Type B pancreatic cell (in vitro differentiated cells): ENCODE data around the gene PHPT1. TPM values are rescaled to one million over a fixed set of nuclear protein-coding genes. Genes with fewer than 3 reads are reported as not detected.
"Not testable (repeated sequence)": the region's sequence is repeated elsewhere in the genome, so short reads cannot be mapped to it uniquely, and the experiment has no call there.

ENCODE experiments used
- DNase-seq: peaks from one replicate; pipeline ENCODE4 v3.0.0; 2021; ENCODE audit warnings: mixed read lengths; ENCODE audit not compliant: unreplicated experiment; ENCODE audit errors: extremely low spot score
- H3K27ac Mint-ChIP-seq: 2 replicates; pipeline ENCODE4 v1.8.0; 2021; ENCODE audit warnings: mild to moderate bottlenecking, mixed read lengths
- H3K27me3 Mint-ChIP-seq: 2 replicates; pipeline ENCODE4 v1.8.0; 2021; ENCODE audit warnings: mixed read lengths
- H3K36me3 Mint-ChIP-seq: 2 replicates; pipeline ENCODE4 v1.8.0; 2021; ENCODE audit warnings: mixed read lengths
- H3K4me1 Mint-ChIP-seq: one replicate; pipeline ENCODE4 v1.8.0; 2021; ENCODE audit warnings: mixed read lengths; ENCODE audit not compliant: unreplicated experiment
- H3K4me3 Mint-ChIP-seq: 2 replicates; pipeline ENCODE4 v1.8.0; 2021; ENCODE audit warnings: mild to moderate bottlenecking, mixed read lengths
- H3K9me3 Mint-ChIP-seq: 2 replicates; pipeline ENCODE4 v1.8.0; 2021; ENCODE audit warnings: mixed read lengths
- CTCF ChIP-seq: fragments of 200-600 bp; sonication (generic); conservative IDR thresholded peaks from 2 replicates; pipeline ENCODE4 v1.5.0; 2021; ENCODE audit warnings: antibody characterized with exemption, mild to moderate bottlenecking
- long read RNA-seq: library from polyadenylated mRNA; unstranded; transcript quantifications from one replicate; pipeline ENCODE4 v2.0.0, GENCODE V29; 2020
- total RNA-seq: library from RNA; stranded (reverse); gene quantifications from 2 replicates; pipeline ENCODE4 v1.2.1, GENCODE V29; 2021; ENCODE audit warnings: low replicate concordance

Gene PHPT1
- total RNA-seq, result 176 and 199 TPM in 2 replicates
- long read RNA-seq, transcript PHPT1-201 (3 exons, 890 nt), result major isoform, 74 of 78 reads
- long read RNA-seq, partial matches to known transcripts, result 0 of 78 reads
- long read RNA-seq, other reads (novel, unspliced or antisense), result 2 of 78 reads

GRCh38 chr9:136849038-136849959 is at the start of gene PHPT1:
PHPT1 (plus strand) TSS chr9:136849409; CDS start chr9:136849431, 22 bp downstream.
- H3K4me1 Mint-ChIP-seq, result no peaks in the 10 kb centered on the region

GRCh38 chr9:136799854-136800657 is 49.2 kb upstream of the PHPT1 start:
- H3K9me3 Mint-ChIP-seq, result no peaks in the 10 kb centered on the region
- peak; percentile 81 for DNase-seq
- H3K27ac Mint-ChIP-seq, result peak overlapping the region; percentile 83
- no peak for TF ChIP-seq CTCF
- peaks cover 11% of the 10 kb centered on the region for H3K27me3 Mint-ChIP-seq
- H3K36me3 Mint-ChIP-seq, result no peaks in the 10 kb centered on the region
- H3K4me3 Mint-ChIP-seq, result peak overlapping the region; percentile 92
- peaks cover 19% of the 10 kb centered on the region for H3K4me1 Mint-ChIP-seq

More at GRCh38 chr9:136849038-136849959, at the start of gene PHPT1:
- peak within 1 kb of the TSS; percentile 94 for H3K4me3 Mint-ChIP-seq
- no peaks in the 10 kb centered on the region for H3K36me3 Mint-ChIP-seq
- TF ChIP-seq CTCF, result no peak
- peak; percentile 99 for DNase-seq
- H3K27me3 Mint-ChIP-seq, result peaks cover 13% of the 10 kb centered on the region
- H3K27ac Mint-ChIP-seq, result peak within 1 kb of the TSS; percentile 93
- H3K9me3 Mint-ChIP-seq, result no peaks in the 10 kb centered on the region

- no peak for TF ChIP-seq CTCF
- peaks cover 4% of the 10 kb centered on the region for H3K4me1 Mint-ChIP-seq
- DNase-seq, result no peak
- peaks cover 8% of the 10 kb centered on the region for H3K27me3 Mint-ChIP-seq
- no peaks in the 10 kb centered on the region for H3K9me3 Mint-ChIP-seq
- H3K27ac Mint-ChIP-seq, result no peak overlapping the region
- no peak overlapping the region for H3K4me3 Mint-ChIP-seq
- no peaks in the 10 kb centered on the region for H3K36me3 Mint-ChIP-seq
Measured at GRCh38 chr9:136802321-136802720, 46.9 kb upstream of the PHPT1 start.

- not testable (repeated sequence) for H3K4me3 Mint-ChIP-seq, H3K36me3 Mint-ChIP-seq, H3K4me1 Mint-ChIP-seq, H3K9me3 Mint-ChIP-seq, H3K27ac Mint-ChIP-seq, DNase-seq, H3K27me3 Mint-ChIP-seq
Measured at GRCh38 chr9:136803009-136803550, 46.1 kb upstream of the PHPT1 start.

GRCh38 chr9:136803551-136804508 is 45.4 kb upstream of the PHPT1 start:
- no peaks in the 10 kb centered on the region for H3K36me3 Mint-ChIP-seq
- H3K27me3 Mint-ChIP-seq, result peaks cover 8% of the 10 kb centered on the region
- H3K27ac Mint-ChIP-seq, result no peak overlapping the region
- no peaks in the 10 kb centered on the region for H3K9me3 Mint-ChIP-seq
- H3K4me3 Mint-ChIP-seq, result peak overlapping the region; percentile 69
- no peak for DNase-seq
- no peak for TF ChIP-seq CTCF
- H3K4me1 Mint-ChIP-seq, result peaks cover 3% of the 10 kb centered on the region
